Panc1 (cell line): ENCODE data around the gene MRPL39. TPM values are rescaled to one million over a fixed set of nuclear protein-coding genes. Genes with fewer than 3 reads are reported as not detected.

Experiments used
- ATAC-seq: fragments of 200-7000 bp; cut with Tn5 transposase; 2 replicates; pipeline ENCODE4 v1.9.1; 2020; ENCODE audit warnings: mild to moderate bottlenecking, moderate library complexity
- BruUV-seq: library from RNA; stranded (reverse); fragments of 400-500 nt; replicated peaks from 2 replicates; lab custom pipeline; 2021; lab: Mats Ljungman, UMichigan
- CTCF ChIA-PET: fragments of 300-600 bp; sonication (Branson Sonifier 250); formaldehyde crosslinking; loops from one replicate; lab custom pipeline; 2022; ENCODE audit warnings: antibody characterized with exemption; lab: Charles Lee
- POLR2A ChIA-PET: fragments of 300-600 bp; sonication (Branson Sonifier 250); formaldehyde crosslinking; loops from one replicate; lab custom pipeline; 2022; ENCODE audit warnings: antibody characterized with exemption; lab: Charles Lee
- DNase-seq: peaks from one replicate; pipeline ENCODE4 v3.0.0-alpha.2; 2010; ENCODE audit warnings: low read depth, low spot score
- H3K27ac ChIP-seq: 2 replicates; pipeline ENCODE4 v1.5.1; 2011; ENCODE audit warnings: mild to moderate bottlenecking, low read length, inconsistent platforms
- H3K27me3 ChIP-seq: fragments of 200-500 bp; sonication (Bioruptor generic); 2 replicates; pipeline ENCODE4 v1.6.0; 2014; ENCODE audit warnings: low read length, inconsistent platforms; ENCODE audit not compliant: control insufficient read depth, insufficient read depth
- H3K36me3 ChIP-seq: fragments of 200-500 bp; sonication (Bioruptor generic); 2 replicates; pipeline ENCODE4 v1.5.1; 2014; ENCODE audit warnings: inconsistent platforms, mild to moderate bottlenecking, low read length, moderate library complexity; ENCODE audit not compliant: control insufficient read depth, insufficient read depth
- H3K4me1 ChIP-seq: 2 replicates; pipeline ENCODE4 v1.5.1; 2011; ENCODE audit warnings: inconsistent platforms, mild to moderate bottlenecking, low read length, moderate library complexity; ENCODE audit not compliant: control insufficient read depth, insufficient read depth
- H3K4me3 ChIP-seq, 2 experiments: 2 replicates each; pipeline ENCODE4 v1.5.1; 2011 to 2012; ENCODE audit warnings: low read depth in 2 of 2, low read length in 2 of 2, mild to moderate bottlenecking in 2 of 2, inconsistent platforms in 1 of 2, moderate library complexity in 1 of 2
- H3K9me3 ChIP-seq: fragments of 200-500 bp; sonication (Bioruptor generic); 2 replicates; pipeline ENCODE4 v1.5.1; 2014; ENCODE audit warnings: low read depth, mild to moderate bottlenecking, inconsistent platforms, low read length, moderate library complexity; ENCODE audit not compliant: control insufficient read depth, insufficient read depth
- POLR2AphosphoS5 ChIP-seq: IDR thresholded peaks from 2 replicates; pipeline ENCODE4 v1.6.1; 2012; ENCODE audit warnings: mild to moderate bottlenecking, low read depth, low read length, moderate library complexity
- SIN3A ChIP-seq: IDR thresholded peaks from 2 replicates; pipeline ENCODE4 v1.6.1; 2012; ENCODE audit warnings: low read depth, mild to moderate bottlenecking, low read length, moderate library complexity, borderline replicate concordance; ENCODE audit not compliant: insufficient read depth
- TCF7L2 ChIP-seq: IDR thresholded peaks from 2 replicates; pipeline ENCODE4 v1.6.1; 2011; ENCODE audit warnings: mild to moderate bottlenecking, low read depth, low read length, inconsistent platforms
- in situ Hi-C: cut with HindIII; loops from 2 replicates; pipeline ENCODE4 v1.10.0; 2016; ENCODE audit warnings: low sequenced_read_pairs, low pct_unique_long_range_greater_than_20kb
- intact Hi-C: fragments of 100-400 bp; cut with micrococcal nuclease; formaldehyde crosslinking; loops from one replicate; pipeline ENCODE4 v1.10.0; 2022; ENCODE audit not compliant: unreplicated experiment
- total RNA-seq: library from RNA; stranded (reverse); gene quantifications from one replicate; pipeline ENCODE4 v1.2.1, GENCODE V29; 2021; ENCODE audit not compliant: unreplicated experiment
- TF ChIP-seq, protein P1 (sequence below): fragments of 450-650 bp; IDR thresholded peaks from 2 replicates; pipeline ENCODE4 v1.5.1; 2017; ENCODE audit warnings: mild to moderate bottlenecking
- TF ChIP-seq, protein P2 (sequence below), 2 experiments: IDR thresholded peaks; 2 replicates each; pipeline ENCODE4 v1.6.1; 2011 to 2012; ENCODE audit warnings: low read depth in 2 of 2, control low read depth in 1 of 2, low read length in 1 of 2, mild to moderate bottlenecking in 1 of 2, moderate library complexity in 1 of 2; ENCODE audit not compliant: insufficient read depth in 1 of 2

Gene MRPL39
- total RNA-seq, 1 experiment from 2014 or later, result 24.7 TPM

DNA sequence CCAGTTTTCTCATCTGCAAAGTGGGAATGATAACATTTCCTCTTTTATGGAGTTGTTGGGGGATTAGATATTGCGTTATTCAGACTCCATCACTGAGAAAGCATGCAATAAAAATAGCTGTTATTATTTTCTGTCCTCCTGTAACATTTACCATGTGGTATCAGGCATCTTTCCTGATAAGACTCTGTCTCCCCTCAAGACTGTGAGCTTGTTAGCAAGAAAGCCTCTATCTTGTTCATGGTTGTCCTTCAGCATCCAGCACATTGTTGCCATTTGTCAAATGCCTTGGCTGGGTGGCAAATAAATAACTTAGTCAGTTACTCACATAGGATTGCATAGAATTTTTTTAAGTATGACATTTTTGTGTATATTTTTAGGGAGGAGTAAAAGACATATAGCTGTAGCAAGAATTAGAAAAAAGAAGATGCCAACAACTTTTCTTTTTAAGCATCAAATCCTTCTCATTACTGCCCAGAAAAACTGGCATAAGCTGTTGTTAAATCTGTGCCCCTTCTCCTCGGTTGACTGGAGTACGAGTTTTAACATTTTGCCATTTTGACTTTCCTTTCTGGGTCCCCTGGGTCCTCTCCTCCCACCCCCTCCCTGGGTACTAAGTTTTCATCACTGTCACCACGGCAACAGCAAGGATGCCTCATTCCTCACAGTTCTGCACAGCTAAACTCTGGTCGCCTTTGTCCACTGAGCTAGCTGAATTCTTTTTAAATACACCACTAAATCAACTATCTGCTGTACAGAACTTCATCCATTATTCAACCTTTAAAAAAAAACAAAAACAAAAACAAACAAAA lies 30.8 kb upstream of the MRPL39 start:
- POLR2A ChIA-PET, result no interaction called here
- no TSS peak for BruUV-seq
- intact Hi-C loops, result no loop called here
- no peak for ATAC-seq
- in situ Hi-C loops, result no loop called here
- no peak for DNase-seq
- H3K4me3 ChIP-seq, result no peak overlapping the region
- H3K4me1 ChIP-seq, result peaks cover 3% of the 10 kb centered on the region; the same call in 1 of the 2 replicates
- TF ChIP-seq TCF7L2, result no peak
- TF ChIP-seq, protein P1, sequence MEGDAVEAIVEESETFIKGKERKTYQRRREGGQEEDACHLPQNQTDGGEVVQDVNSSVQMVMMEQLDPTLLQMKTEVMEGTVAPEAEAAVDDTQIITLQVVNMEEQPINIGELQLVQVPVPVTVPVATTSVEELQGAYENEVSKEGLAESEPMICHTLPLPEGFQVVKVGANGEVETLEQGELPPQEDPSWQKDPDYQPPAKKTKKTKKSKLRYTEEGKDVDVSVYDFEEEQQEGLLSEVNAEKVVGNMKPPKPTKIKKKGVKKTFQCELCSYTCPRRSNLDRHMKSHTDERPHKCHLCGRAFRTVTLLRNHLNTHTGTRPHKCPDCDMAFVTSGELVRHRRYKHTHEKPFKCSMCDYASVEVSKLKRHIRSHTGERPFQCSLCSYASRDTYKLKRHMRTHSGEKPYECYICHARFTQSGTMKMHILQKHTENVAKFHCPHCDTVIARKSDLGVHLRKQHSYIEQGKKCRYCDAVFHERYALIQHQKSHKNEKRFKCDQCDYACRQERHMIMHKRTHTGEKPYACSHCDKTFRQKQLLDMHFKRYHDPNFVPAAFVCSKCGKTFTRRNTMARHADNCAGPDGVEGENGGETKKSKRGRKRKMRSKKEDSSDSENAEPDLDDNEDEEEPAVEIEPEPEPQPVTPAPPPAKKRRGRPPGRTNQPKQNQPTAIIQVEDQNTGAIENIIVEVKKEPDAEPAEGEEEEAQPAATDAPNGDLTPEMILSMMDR, result no peak
- TF ChIP-seq SIN3A, result no peak
- TF ChIP-seq, protein P2, sequence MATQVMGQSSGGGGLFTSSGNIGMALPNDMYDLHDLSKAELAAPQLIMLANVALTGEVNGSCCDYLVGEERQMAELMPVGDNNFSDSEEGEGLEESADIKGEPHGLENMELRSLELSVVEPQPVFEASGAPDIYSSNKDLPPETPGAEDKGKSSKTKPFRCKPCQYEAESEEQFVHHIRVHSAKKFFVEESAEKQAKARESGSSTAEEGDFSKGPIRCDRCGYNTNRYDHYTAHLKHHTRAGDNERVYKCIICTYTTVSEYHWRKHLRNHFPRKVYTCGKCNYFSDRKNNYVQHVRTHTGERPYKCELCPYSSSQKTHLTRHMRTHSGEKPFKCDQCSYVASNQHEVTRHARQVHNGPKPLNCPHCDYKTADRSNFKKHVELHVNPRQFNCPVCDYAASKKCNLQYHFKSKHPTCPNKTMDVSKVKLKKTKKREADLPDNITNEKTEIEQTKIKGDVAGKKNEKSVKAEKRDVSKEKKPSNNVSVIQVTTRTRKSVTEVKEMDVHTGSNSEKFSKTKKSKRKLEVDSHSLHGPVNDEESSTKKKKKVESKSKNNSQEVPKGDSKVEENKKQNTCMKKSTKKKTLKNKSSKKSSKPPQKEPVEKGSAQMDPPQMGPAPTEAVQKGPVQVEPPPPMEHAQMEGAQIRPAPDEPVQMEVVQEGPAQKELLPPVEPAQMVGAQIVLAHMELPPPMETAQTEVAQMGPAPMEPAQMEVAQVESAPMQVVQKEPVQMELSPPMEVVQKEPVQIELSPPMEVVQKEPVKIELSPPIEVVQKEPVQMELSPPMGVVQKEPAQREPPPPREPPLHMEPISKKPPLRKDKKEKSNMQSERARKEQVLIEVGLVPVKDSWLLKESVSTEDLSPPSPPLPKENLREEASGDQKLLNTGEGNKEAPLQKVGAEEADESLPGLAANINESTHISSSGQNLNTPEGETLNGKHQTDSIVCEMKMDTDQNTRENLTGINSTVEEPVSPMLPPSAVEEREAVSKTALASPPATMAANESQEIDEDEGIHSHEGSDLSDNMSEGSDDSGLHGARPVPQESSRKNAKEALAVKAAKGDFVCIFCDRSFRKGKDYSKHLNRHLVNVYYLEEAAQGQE (IDR thresholded peaks at IDR 0.05; ENCODE audit: insufficient read depth in 1 of 2, low read depth in 2 of 2, low read length in 1 of 2), result no peak
- TF ChIP-seq POLR2AphosphoS5, result no peak
- H3K27me3 ChIP-seq, result peaks cover 12% of the 10 kb centered on the region
- H3K9me3 ChIP-seq, result no peaks in the 10 kb centered on the region
- no peaks in the 10 kb centered on the region for H3K36me3 ChIP-seq
- H3K27ac ChIP-seq, result no peak overlapping the region
- CTCF ChIA-PET, result no interaction called here

DNA sequence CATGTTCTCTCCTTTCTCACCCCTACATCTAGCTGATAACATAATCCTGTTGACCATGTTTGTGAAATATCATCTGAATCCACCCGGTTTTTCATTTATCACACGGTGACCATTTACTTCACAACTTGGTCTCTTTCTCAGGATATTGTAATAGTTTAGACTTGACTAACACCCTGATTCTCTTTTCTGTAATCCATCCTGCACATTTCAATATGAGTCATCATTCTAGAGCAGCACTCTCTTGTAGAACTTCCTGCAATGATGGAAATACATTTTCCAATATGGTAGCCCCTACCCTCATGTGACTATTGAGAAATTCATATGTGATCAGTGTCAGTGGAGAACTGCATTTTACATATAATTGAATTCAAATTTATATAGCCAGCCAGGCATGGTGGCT lies 29.4 kb upstream of the MRPL39 start:
- no peak for ATAC-seq
- intact Hi-C loops (no loop called here), in situ Hi-C loops (no loop called here)
- H3K27ac ChIP-seq, result no peak overlapping the region
- H3K4me1 ChIP-seq, result peaks cover 3% of the 10 kb centered on the region; the same call in 1 of the 2 replicates
- CTCF ChIA-PET, result no interaction called here
- H3K27me3 ChIP-seq, result peaks cover 11% of the 10 kb centered on the region
- no peak overlapping the region for H3K4me3 ChIP-seq
- no peak for TF ChIP-seq SIN3A
- no peak for TF ChIP-seq TCF7L2
- TF ChIP-seq POLR2AphosphoS5, result no peak
- TF ChIP-seq, protein P2 (IDR thresholded peaks at IDR 0.05; ENCODE audit: insufficient read depth in 1 of 2, low read depth in 2 of 2, low read length in 1 of 2), result no peak
- TF ChIP-seq, protein P1, result no peak
- DNase-seq, result no peak
- POLR2A ChIA-PET, result no interaction called here
- H3K9me3 ChIP-seq, result no peaks in the 10 kb centered on the region
- no TSS peak for BruUV-seq
- no peaks in the 10 kb centered on the region for H3K36me3 ChIP-seq
